ENCODE results near the gene RPEL1.
"Not testable (repeated sequence)": the region's sequence is repeated elsewhere in the genome, so short reads cannot be mapped to it uniquely, and the experiment has no call there.

Gene RPEL1

DNA sequence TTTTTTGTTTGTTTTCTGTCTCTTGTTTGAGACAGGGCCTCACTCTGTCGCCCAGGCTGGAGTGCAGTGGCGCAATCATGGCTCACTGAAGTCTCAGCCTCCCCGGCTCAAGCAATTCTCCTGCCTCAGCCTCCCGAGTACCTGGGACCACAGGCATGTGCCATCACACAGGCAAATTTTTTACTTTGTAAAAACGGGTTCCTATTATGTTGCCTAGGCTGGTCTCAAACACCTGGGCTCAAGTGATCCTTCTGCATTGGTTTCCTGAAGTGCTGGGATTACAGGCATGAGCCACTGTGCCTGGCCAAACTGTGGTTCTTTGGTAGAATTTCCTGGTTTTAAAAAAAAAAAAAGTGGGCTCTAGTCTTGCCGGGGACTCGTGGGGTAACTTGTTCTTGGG lies at the start of gene RPEL1:
RPEL1 (plus strand) TSS at position 301 of the 400 bp plus-strand sequence. CDS start 110 bp downstream, outside the sequence.
- not testable (repeated sequence) for DNase-seq

DNA sequence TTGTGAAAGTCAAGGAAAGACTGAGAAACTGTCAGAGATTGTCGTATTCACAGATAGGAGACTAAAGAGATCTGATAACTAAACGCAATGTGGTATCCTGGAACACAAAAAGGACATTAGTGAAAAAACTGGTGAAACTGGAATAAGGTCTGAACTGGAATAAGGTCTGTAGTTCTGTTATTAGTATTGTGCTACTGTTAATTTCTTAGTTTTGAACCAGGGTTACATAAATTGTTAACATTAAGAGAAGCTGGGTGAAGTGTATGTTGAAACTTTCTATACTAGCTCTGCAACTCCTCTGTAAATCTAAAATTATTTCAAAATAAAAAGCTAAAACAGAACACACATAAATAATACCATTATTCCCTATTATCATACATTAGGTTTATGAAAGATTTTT lies 49.2 kb upstream of the RPEL1 start:
- no peak for DNase-seq

DNA sequence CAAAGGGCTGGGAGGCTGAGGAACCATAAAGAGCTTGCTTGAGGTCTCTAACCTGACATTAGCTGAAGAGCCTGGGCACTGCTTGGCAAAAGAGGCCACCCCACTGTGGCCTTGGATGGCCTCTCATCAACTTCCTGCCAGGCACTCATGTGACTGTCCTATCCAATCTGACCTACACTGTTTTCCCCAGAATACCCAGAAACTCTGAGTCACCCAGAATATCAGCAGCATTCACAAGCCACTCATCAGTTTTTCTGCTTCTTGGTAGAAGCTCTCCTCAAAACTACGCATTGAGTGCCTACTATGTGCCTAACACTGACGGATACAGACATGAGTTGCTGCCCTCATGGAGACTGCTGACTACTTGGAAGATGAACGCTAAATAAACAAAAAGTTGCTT lies 48.5 kb upstream of the RPEL1 start:
- no peak for DNase-seq

DNA sequence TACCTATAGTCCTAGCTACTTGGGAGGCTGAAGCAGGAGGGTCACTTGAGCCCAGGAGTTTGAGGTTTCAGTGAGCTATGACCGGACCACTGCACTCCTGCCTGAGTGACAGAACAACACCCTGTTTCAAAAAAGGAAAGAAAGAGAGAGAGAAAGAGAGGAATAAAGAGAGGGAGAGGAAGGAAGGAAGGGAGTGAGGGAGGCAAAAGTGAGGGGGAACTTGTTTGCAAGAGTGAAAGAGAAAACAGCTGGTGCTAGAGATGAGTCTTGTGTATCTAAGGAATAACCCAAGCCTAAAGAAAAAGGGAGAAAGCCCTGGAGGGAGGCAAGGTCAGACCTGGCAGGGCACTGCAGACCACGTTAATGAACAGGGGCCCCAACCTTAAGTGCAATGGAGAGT lies 47.8 kb upstream of the RPEL1 start:
- DNase-seq = no peak

DNA sequence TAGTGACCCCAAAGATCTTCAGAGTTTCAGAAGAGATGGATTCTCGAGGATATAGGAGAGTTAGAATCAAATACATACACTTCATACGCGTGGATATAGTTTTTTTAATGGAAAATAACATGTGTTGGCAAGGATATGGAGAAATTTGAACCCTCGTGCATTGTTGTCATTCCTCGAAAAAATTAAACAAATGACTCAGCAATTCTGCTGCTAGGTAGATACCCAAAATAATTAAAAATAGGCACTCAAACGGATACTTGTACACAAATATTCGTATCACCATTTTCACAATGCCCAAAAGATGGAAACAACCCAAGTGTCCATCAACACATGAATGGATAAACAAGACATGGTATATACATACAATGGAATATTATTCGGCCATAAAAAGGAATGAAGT lies 47.0 kb upstream of the RPEL1 start:
- no peak for DNase-seq

DNA sequence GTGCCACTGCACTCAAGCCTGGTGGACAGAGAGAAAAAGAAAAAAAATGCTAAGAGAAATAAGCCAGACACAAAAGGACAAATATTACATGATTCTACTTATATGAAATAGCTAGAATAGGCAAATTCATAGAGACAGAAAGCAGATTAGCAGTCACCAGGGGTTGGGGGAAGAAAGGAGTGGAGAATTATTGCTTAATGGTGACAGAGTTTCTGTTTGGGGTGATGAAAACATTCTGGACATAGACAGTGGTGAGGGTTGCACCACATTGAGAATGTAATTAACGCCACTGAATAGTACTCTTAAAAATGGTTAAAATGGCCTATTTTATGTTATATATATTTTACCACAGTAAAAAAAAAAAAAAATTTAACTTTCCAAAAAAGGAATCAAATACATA lies 46.2 kb upstream of the RPEL1 start:
- DNase-seq = no peak

DNA sequence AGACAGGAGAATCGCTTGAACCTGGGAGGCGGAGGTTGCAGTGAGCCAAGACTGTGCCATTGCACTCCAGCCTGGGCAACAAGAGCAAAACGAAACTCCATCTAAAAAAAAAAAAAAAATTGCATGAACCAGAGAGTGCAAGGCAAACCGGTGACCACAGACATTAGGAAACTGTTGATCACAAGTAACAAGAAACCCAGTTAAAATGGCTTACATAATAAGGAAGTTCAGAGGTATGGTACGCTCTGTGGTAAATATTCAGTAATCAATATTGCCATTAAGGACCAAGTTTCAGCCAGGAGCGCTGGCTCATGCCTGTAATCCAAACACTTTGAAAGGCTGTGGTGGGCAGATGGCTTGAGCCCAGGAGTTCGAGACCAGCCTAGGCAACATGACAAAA lies 43.4 kb upstream of the RPEL1 start:
- DNase-seq = no peak

DNA sequence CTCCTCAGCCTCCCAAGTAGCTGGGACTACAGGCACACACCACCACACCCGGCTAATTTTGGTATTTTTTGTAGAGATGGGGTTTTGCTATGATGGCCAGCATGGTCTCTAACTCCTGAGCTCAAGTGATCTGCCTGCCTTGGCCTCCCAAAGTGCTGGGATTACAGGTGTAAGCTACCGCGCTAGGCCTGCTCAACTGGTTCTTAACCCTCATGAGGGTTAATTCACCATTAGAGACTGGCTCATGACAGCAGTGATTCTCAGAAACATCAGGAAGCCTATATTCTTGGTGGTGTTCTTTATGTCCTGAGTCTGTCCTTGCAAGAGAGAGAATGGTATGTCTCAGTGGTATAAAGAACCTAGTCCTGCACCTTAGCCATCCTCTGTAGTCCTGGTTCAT lies 42.2 kb upstream of the RPEL1 start:
- no peak for DNase-seq

DNA sequence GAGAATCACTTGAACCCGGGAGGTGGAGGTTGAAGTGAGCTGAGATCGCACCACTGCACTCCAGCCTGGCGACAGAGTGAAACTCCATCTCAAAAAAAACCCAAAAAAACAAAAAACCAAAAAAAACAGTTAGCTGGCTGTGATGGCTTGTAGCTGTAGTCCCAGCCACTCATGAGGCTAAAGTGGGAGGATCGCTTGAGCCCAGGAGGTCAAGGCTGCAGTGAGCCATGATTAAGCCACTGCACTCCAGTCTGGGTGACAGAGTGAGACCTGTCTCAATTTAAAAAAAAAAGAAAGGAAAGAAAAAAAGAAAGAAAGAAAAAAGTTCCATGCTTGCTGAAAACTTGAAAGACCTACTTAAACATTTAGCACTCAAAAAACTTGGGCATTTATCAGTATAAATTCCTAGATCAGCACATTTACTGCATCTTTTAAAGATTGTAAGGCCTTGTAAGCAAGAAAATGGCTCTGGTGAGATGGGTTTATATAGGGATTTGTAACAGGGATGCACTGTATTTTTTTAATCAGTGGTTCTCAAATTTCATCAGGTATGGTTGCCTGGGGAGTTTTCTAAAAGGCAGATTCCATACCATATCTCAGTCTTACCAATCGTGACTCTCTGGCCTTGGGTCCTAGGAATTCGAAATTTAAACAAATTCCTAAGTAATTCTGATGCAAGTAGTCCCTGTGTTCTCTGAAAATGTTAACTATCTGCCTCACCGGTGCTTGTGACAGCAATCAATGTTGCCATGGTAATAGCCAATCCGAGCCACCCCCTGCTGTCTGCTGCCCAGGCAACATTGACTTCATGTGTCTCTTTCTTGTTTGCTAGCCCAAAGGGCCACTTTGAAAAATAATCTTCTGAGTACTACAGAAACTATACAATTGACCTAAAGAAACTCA lies 41.1 kb upstream of the RPEL1 start:
- DNase-seq = no peak

DNA sequence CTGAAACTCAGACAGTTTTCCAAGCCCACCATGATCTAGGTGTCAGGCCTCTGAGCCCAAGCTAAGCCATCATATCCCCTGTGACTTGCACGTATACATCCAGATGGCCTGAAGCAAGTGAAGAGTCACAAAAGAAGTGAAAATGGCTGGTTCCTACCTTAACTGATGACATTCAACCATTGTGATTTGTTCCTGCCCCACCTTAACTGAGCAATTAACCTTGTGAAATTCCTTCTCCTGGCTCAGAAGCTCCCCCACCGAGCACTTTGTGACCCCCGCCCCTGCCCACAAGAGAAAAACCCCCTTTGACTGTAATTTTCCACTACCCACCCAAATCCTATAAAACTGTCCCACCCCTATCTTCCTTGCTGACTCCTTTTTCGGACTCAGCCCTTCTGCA lies 40.3 kb upstream of the RPEL1 start:
- DNase-seq = not testable (repeated sequence)

DNA sequence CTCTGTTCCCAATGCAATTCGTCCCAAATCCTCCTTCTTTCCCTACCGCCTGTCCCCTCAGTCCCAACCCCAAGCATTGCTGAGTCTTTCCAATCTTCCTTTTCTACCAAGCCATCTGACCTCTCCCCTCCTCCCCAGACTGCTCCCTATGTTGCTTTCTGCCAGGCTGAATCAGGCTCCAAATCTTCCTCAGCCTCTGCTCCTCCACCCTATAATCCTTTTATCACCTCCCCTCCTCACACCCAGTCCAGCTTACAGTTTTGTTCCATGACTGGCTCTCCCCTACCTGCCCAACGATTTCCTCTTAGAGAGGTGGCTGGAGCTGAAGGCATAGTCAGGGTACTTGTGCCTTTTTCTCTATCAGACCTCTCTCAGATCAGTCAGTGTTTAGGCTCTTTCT lies 39.0 kb upstream of the RPEL1 start:
- not testable (repeated sequence) for DNase-seq

DNA sequence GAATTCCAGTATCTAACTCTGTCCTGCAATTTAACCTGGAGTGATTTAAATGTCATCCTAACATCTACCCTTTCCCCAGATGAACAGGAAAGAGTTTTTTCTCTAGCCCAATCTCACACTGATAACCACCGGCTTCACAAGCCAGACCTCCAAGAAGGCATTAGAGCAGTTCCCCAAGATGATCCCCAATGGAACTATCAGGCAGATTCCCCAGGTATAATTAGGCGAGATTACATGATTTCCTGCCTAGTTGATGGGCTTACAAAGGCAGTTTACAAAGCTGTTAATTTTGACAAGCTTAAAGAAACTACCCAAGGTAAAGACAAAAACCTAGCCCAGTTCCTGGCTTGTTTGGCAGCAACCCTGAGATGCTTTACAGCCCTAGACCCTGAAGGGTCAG lies 38.5 kb upstream of the RPEL1 start:
- DNase-seq = no peak

DNA sequence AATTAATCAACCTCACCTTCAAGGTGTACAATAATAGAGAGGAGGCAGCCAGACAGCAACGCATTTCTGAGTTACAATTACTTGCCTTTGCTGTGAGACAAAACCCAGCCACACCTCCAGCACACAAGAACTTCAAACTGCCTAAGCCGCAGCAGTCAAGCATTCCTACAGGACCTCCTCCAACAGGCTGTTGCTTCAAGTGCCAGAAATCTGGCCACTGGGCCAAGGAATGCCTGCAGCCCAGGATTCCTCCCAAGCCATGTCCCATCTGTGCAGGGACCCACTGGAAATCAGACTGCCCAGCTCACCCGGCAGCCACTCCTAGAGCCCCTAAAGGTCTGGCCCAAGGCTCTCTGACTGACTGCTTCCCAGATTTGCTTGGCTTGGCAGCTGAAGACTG lies 38.0 kb upstream of the RPEL1 start:
- not testable (repeated sequence) for DNase-seq

DNA sequence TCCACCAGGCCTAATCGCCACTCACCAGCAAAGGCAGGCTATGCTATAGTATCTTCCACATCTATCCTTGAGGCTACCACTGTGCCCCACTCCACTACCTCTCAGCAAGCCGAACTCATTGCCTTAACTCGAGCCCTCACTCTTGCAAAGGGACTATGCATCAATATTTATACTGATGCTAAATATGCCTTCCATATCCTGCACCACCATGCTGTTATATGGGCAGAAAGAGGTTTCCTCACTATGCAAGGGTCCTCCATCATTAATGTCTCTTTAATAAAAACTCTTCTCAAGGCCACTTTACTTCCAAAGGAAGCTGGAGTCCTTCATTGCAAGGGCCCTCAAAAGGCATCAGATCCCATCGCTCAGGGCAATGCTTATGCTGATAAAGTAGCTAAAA lies 35.4 kb upstream of the RPEL1 start:
- not testable (repeated sequence) for DNase-seq

DNA sequence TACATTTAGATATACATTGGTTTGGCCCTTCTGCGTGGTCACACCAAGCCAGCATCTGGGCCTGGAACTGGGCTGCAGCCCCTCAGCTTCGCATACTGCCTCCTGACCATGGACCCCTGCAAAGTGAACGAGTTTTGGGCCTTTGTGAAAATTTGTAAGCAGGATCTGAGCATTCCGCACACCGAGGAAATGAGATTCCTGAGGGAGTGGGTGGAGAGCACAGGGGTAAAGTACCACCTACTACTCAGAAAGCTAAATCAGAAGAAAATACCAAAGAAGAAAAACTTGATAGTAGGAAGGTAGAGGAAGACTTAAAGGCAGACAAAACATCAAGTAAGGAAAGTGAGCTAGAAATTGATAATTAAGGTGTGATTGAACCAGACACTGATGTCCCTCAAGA lies 30.1 kb upstream of the RPEL1 start:
- DNase-seq = no peak

DNA sequence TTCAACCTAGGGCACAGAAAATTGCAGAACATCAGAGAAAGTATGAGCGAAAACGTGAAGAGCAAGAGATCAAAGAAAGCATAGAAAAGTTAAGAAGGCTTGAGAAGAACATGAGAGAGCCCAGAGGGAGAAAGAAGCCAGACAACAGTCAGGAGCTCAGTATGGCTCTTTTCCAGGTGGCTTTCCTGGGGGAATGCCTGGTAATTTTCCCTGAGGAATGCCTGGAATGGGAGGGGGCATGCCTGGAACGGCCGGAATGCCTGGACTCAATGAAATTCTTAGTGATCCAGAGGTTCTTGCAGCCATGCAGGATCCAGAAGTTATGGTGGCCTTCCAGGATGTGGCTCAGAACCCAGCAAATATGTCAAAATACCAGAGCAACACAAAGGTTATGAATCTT lies 29.3 kb upstream of the RPEL1 start:
- DNase-seq = not testable (repeated sequence)

DNA sequence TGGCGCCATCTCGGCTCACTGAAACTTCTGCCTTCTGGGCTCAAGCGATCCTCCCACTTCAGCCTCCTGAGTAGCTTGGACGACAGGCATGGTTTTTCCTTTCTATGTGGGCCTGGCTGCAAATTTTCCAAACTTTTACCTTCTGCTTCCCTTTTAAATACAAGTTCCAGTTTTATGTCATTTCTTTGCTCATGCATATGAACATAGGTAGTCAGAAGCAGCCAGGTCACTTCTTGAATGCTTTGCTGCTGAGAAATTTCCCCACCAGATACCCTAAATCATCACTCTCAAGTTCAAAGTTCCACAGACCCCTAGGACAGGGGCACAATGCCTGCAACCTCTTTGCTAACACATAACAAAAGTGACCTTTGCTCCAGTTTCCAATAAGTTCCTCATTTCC lies 21.6 kb upstream of the RPEL1 start:
- DNase-seq = no peak

DNA sequence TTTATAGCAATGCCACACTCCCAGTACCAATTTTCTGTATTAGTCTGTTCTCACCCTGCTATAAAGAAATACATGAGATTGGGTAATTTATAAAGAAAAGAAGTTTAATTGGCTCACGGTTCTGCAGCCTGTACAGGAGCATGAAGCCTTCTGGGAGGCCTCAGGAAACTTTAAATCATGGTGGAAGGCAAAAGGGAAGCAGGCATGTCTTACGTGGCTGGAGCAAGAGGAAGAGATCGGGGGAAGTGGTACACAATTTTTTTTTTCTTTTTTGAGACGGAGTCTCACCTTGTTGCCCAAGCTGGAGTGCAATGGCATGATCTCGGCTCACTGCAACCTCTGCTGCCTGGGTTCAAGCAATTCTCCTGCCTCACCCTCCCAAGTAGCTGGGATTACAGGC lies 21.0 kb upstream of the RPEL1 start:
- DNase-seq = not testable (repeated sequence)

DNA sequence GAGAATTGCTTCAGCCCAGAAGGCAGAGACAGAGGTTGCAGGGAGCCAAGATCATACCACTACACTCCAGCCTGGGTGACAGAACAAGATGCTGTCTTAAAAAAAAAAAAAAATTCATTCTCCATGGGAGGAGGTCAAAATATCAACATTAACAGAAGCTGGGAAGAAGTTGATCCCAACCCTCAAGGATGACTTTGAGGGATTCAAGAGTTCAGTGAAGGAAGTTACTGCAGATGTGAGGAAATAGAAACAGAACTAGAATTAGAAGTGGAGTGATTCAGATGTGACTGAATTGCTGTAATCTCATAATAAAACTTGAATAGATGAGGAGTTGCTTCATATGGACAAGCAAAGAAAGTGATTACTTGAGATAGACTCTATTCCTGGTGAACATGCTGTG lies 19.7 kb upstream of the RPEL1 start:
- DNase-seq = no peak

DNA sequence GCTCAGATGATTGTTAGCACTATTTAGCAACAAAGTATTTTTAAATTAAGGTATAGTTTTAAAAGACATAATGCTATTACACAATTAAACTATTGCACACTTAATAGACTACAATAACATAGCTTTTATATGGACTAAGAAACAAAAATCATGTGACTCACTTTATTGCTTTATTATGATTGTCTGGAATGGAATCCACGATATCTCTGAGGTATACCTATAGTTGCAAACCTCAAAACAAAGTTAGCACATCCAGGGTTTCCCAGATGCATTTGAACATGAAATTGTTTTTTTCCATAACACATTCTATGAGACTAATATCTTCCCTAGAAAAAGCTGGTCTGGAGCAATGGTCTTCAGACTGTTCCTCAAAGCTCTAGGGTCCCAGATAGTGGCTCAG lies 18.3 kb upstream of the RPEL1 start:
- DNase-seq = no peak

DNA sequence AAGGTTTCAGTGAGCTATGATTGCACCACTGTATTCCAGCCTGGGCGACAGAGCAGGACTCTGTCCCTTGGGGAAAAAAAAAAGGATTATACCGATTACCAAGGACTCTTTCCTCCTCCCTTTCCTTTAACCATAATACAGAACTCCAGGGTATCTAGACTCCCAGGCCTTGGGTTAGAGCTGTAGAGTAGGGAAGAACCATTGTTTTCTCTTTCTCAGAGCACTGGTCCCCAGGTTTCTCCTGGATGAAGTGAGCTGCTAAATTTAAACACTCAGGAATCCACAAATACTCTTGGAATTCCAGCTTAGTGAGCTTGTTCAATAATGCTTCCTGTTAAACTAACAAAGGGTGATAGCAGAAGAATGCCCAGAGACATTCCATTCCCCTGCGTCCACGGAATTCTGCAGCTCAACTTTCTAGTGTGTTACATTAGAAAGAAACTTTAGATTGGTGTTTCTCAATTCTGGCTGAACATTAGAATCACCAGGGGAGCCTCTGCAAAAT lies 14.6 kb upstream of the RPEL1 start:
- DNase-seq = no peak

DNA sequence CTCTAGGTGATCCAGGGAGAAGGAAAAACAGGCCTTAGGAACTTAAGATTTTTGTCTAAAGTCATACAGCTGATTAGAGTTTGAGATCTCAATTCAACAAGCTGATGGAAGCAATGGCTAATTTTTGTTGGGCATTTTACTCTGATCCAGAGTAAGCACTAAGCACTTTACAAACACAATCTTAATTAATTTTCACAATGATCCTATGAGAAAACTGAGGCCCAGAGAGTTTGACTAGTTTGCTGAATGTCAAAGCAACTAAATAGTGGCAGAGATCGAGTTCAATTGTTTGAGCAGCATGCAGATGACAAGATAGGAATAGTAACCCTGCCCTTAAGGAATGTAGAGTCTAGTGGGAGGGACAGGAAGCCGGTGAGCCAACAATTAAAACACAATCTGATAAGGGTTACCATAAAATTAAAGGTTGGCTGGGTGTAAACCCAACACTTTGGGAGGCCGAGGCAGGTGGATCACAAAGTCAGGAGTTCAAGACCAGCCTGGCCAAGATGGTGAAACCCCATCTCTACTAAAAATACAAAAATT lies 13.5 kb upstream of the RPEL1 start:
- DNase-seq = no peak

DNA sequence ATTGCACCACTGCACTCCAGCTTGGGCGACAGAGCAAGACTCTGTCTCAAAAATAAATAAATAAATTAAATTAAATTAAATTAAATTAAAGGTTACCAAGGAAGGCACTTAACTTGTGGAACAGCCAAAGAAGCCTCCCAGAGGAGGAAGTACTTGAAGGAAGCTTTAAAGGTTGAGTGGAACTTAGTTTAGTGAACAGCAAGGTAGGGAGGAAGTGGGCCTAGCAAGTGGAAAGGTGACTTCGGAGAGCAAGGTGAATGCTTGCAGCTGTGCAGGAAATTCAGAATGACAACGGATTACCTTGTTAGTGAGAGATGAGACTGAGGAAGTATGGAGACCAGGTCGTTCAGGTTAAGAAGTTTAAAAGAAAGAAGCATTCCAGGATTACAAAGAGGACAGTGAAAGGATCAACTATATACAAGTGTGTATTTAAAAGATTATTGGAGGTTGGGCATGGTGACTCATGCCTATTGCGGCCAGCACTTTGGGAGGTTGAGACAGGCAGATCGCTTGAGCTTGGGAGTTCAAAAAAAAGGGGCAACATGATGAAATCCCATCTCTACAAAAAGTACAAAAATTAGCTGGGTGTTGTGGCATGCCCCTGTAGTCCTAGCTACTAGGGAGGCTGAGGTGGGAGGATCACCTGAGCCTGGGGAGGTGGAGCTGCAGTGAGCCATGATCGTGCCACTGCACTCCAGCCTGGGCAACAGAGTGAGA lies 12.8 kb upstream of the RPEL1 start:
- no peak for DNase-seq

DNA sequence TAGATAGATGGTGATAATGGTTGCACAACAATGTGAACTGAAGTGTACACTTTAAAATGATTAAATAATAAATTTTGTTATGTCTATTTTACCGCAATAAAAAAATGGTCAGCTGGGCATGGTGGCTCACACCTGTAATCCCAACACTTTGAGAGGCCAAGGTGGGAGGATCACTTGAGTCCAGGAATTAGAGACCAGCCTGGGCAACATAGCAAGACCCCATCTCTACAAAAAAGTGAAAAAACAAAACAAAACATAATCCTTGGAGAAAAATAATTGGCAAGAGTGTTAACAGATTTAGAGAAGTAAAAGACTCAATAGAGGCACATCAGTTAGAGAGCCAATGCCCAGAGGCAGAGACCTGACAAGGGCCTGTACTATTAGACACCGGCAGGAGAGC lies 9.9 kb upstream of the RPEL1 start:
- no peak for DNase-seq

Data from right forelimb (tissue), 1 donor.